Hepatocyte (in vitro differentiated cells): Measurements from ENCODE around the gene DSTN.

Experiments used
- EZH2phosphoT487 ChIP-seq: fragments of 200-600 bp; sonication (generic); IDR thresholded peaks from one replicate; pipeline ENCODE4 v1.6.1; 2018; ENCODE audit warnings: antibody characterized with exemption, mild to moderate bottlenecking, low read depth, moderate library complexity; ENCODE audit not compliant: unreplicated experiment, severe bottlenecking
- TF ChIP-seq, protein P1 (sequence below): fragments of 200-600 bp; sonication (generic); IDR thresholded peaks from 2 replicates; pipeline ENCODE4 v1.5.1; 2016; ENCODE audit warnings: antibody characterized with exemption, mild to moderate bottlenecking; ENCODE audit not compliant: poor library complexity

DNA sequence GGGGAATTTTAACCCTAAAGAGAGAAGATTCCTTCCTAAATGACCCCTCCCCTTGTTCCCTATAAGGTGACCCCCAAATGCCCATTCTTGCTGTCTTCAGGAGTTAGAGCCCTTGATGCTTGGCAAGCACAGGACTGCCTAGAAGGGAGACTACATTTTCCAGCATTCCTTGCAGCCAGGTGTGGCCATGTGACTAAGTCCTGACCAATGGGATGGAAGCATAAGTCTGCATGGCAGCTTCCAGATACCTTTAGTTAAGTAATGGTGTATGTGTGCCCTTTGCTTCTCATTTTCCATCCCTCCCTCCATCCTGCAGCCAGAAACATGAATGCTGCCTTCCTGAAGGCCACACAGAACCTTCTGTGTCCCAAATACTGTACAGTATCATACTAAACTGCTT is 44.2 kb upstream of the DSTN start:
- TF ChIP-seq EZH2phosphoT487: no peak
- TF ChIP-seq, protein P1, sequence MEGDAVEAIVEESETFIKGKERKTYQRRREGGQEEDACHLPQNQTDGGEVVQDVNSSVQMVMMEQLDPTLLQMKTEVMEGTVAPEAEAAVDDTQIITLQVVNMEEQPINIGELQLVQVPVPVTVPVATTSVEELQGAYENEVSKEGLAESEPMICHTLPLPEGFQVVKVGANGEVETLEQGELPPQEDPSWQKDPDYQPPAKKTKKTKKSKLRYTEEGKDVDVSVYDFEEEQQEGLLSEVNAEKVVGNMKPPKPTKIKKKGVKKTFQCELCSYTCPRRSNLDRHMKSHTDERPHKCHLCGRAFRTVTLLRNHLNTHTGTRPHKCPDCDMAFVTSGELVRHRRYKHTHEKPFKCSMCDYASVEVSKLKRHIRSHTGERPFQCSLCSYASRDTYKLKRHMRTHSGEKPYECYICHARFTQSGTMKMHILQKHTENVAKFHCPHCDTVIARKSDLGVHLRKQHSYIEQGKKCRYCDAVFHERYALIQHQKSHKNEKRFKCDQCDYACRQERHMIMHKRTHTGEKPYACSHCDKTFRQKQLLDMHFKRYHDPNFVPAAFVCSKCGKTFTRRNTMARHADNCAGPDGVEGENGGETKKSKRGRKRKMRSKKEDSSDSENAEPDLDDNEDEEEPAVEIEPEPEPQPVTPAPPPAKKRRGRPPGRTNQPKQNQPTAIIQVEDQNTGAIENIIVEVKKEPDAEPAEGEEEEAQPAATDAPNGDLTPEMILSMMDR: no peak
